A549 (cell line): ENCODE data around the gene TMEM154.

ENCODE experiments used
- CBX8 ChIP-seq: fragments of 200-600 bp; sonication (generic); IDR thresholded peaks from 2 replicates; pipeline ENCODE4 v1.6.1; 2016
- CEBPB ChIP-seq, 2 experiments: fragments of >200 bp in 1 of 2; sonication (Bioruptor Twin) in 1 of 2; formaldehyde crosslinking in 1 of 2; IDR thresholded peaks; 2 replicates each; pipeline ENCODE4 v1.6.1; 2012 to 2016
- ELK1 ChIP-seq: fragments of 150-350 bp; IDR thresholded peaks from 2 replicates; pipeline ENCODE4 v1.6.1; 2014; ENCODE audit warnings: low read depth, mild to moderate bottlenecking, low read length
- ESRRA ChIP-seq: fragments of 150-350 bp; IDR thresholded peaks from 2 replicates; pipeline ENCODE4 v1.6.1; 2014; ENCODE audit warnings: mild to moderate bottlenecking, low read length, borderline replicate concordance
- HDAC2 ChIP-seq: fragments of 200-600 bp; sonication (generic); IDR thresholded peaks from 2 replicates; pipeline ENCODE4 v1.6.1; 2016
- KDM5A ChIP-seq: fragments of 200-600 bp; sonication (generic); IDR thresholded peaks from 2 replicates; pipeline ENCODE4 v1.6.1; 2016; ENCODE audit warnings: antibody characterized with exemption, mild to moderate bottlenecking
- MAX ChIP-seq: IDR thresholded peaks from 2 replicates; pipeline ENCODE4 v1.6.1; 2012
- NPAS2 ChIP-seq: fragments of 250-450 bp; sonication (Bioruptor Pico); IDR thresholded peaks from 2 replicates; pipeline ENCODE4 v1.8.0; 2022; ENCODE audit warnings: mild to moderate bottlenecking, moderate library complexity, borderline replicate concordance
- POLR2A ChIP-seq: IDR thresholded peaks from 2 replicates; pipeline ENCODE4 v1.6.1; 2012; ENCODE audit warnings: mild to moderate bottlenecking, low read length
- POLR2AphosphoS2 ChIP-seq: conservative IDR thresholded peaks from 2 replicates; pipeline ENCODE4 v1.6.1; 2012; ENCODE audit warnings: low read length, improper control_type of control experiment, inconsistent platforms
- RAD21 ChIP-seq, 2 experiments: fragments of >200 bp in 1 of 2; sonication (Bioruptor Twin) in 1 of 2; formaldehyde crosslinking in 1 of 2; IDR thresholded peaks in 1 of 2; conservative IDR thresholded peaks in 1 of 2; 2 replicates in 1 of 2; 3 replicates in 1 of 2; pipeline ENCODE4 v1.6.1; 2012 to 2018; ENCODE audit warnings: inconsistent platforms in 1 of 2
- SMC3 ChIP-seq: fragments of >200 bp; sonication (Bioruptor Twin); formaldehyde crosslinking; IDR thresholded peaks from 3 replicates; pipeline ENCODE4 v1.6.1; 2018; ENCODE audit warnings: inconsistent platforms
- TF ChIP-seq, protein P1 (sequence below): fragments of >200 bp; sonication (Bioruptor Twin); formaldehyde crosslinking; IDR thresholded peaks from 3 replicates; pipeline ENCODE4 v1.5.1; 2016
- TF ChIP-seq, protein P2 (sequence below): IDR thresholded peaks from 2 replicates; pipeline ENCODE4 v1.6.1; 2012

DNA sequence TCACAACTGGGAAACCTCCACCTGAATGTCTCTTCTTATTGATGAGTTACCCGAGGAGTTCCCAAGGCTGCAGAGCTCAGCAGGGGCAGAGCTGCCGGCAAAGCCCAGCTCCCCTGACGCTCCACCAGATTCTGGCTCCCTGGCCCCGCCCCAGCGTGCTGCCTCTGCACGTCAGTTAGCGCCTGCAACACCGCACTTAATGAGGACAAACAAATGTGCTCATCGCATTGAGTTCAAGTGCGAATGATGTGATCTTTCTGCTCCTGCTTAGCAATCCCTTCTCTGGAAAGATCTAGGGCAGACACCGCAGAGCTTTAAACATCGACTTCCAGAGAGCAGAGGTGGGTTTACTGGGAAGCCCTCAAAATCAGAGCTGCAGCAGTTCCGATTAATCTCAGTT is 88.4 kb downstream of the TMEM154 start:
- no peak for TF ChIP-seq POLR2A
- no peak for TF ChIP-seq CEBPB (IDR thresholded peaks at IDR 0.05)
- TF ChIP-seq MAX, result no peak
- no peak for TF ChIP-seq CBX8
- TF ChIP-seq, protein P1, sequence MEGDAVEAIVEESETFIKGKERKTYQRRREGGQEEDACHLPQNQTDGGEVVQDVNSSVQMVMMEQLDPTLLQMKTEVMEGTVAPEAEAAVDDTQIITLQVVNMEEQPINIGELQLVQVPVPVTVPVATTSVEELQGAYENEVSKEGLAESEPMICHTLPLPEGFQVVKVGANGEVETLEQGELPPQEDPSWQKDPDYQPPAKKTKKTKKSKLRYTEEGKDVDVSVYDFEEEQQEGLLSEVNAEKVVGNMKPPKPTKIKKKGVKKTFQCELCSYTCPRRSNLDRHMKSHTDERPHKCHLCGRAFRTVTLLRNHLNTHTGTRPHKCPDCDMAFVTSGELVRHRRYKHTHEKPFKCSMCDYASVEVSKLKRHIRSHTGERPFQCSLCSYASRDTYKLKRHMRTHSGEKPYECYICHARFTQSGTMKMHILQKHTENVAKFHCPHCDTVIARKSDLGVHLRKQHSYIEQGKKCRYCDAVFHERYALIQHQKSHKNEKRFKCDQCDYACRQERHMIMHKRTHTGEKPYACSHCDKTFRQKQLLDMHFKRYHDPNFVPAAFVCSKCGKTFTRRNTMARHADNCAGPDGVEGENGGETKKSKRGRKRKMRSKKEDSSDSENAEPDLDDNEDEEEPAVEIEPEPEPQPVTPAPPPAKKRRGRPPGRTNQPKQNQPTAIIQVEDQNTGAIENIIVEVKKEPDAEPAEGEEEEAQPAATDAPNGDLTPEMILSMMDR, result no peak
- TF ChIP-seq RAD21 (conservative IDR thresholded peaks at IDR 0.05 in 1 of 2, IDR thresholded peaks at IDR 0.05 in 1 of 2), result no peak
- no peak for TF ChIP-seq KDM5A
- TF ChIP-seq, protein P2, sequence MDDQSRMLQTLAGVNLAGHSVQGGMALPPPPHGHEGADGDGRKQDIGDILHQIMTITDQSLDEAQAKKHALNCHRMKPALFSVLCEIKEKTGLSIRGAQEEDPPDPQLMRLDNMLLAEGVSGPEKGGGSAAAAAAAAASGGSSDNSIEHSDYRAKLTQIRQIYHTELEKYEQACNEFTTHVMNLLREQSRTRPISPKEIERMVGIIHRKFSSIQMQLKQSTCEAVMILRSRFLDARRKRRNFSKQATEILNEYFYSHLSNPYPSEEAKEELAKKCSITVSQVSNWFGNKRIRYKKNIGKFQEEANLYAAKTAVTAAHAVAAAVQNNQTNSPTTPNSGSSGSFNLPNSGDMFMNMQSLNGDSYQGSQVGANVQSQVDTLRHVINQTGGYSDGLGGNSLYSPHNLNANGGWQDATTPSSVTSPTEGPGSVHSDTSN, result no peak
- no peak for TF ChIP-seq ESRRA
- TF ChIP-seq SMC3, result no peak
- TF ChIP-seq ELK1, result no peak
- TF ChIP-seq HDAC2, result no peak
- no peak for TF ChIP-seq POLR2AphosphoS2
- no peak for TF ChIP-seq NPAS2 (CRISPR knock-in tag)
